CD4-positive, alpha-beta T cell treated with Interleukin-17A for 4 hours (primary cell): ENCODE measurements around the gene HSD17B11.
"Not testable (repeated sequence)": the region's sequence is repeated elsewhere in the genome, so short reads cannot be mapped to it uniquely, and the experiment has no call there.

Experiments
- DNase-seq: peaks from one replicate; pipeline ENCODE4 v3.0.0-alpha.2; 2020; ENCODE audit warnings: mixed read lengths

HSD17B11 gene

DNA sequence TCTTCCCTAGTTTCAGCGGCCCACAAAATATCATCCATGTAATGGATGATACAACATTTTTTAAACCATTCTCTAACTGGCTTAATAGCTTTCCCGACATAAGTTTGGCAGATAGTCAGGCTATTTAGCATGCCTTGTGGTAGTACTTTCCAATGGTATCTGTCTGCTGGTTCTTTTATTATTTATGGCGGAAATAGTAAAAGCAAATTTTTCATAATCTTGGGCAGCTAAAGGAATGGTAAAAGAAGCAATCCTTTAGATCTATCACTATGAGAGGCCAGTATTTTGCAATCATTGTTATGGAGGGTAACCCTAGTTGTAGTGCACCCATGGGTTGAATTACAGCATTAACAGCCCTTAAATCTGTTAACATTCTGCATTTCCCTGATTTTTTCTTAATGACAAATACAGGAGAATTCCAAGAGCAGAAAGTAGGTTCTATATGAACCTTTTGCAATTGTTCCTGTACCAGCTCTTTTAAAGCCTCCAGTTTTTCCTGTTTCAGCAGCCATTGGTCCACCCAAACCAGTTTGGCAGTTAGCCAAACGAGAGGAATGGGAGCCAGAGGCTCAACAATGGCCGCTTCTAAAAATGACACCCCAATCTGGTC lies 14.3 kb upstream of the HSD17B11 start:
- no peak for DNase-seq

DNA sequence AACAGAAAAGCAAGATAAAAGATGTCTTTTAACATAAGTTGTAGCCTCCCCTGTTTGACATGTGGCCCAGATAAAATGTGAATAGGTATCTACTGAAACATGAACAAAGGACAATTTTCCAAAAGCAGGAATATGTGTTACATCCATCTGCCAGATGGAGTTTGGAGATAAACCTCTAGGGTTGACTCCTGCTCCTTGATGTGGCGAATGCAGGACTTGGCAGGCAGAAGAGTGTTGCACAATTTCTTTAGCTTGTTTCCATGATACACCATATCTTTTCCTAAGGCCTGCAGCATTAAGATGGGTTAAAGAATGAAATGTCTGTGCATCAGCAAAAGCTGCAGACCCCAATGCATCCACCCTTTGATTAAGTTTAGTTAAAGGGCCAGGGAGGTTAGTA lies 12.7 kb upstream of the HSD17B11 start:
- DNase-seq, result not testable (repeated sequence)

DNA sequence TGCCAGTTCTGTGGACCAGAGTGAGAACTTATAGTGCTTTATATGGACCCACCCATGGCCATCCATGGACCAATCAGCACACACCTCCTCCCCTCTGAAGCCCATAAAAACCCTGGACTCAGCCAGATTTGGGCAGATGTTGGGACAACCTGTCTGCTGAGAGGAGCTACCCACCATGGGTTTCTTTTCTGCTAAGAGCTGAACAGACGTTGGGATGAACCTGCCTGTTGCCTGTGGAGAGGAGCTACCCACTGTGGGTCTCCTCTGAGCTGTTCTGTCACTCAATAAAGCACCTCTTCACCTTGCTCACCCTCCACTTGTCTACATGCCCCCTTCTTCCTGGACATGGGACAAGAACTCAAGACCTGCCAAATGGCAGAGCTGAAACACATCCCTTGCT lies 9.0 kb upstream of the HSD17B11 start:
- DNase-seq, result no peak

DNA sequence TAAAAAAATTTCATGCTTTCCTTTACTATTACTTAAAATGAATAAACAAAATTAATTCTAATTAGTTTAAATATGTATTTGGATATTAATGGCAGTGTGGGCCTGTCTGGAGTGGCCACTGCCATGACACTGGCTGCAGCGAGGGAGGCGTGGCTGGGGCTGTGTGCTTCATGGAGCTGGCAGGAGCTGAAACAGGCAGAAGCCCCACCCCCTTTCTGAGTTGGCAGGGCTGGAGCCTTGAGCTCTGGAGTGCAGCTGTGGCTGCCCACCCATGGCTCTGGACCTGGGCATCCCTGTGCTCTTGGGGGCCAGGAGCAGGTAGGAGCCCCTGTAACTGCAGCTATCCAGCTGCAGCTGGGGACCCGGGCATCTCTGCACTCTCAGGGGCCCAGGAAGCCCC lies 8.2 kb upstream of the HSD17B11 start:
- no peak for DNase-seq

DNA sequence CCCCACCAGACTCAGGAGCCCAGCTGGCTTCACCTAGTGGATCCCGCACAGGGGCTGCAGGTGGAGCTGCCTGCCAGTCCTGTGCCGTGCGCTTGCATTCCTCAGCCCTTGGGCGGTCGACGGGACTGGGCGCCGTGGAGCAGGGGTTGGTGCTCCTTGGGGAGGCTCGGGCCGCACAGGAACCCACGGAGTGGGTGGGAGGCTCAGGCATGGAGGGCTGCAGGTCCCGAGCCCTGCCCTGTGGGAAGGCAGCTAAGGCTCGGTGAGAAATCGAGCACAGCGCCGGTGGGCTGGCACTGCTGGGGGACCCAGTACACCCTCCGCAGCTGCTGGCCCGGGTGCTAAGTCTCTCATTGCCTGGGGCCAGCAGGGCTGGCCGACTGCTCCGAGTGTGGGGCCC lies 4.9 kb upstream of the HSD17B11 start:
- DNase-seq, result not testable (repeated sequence)

DNA sequence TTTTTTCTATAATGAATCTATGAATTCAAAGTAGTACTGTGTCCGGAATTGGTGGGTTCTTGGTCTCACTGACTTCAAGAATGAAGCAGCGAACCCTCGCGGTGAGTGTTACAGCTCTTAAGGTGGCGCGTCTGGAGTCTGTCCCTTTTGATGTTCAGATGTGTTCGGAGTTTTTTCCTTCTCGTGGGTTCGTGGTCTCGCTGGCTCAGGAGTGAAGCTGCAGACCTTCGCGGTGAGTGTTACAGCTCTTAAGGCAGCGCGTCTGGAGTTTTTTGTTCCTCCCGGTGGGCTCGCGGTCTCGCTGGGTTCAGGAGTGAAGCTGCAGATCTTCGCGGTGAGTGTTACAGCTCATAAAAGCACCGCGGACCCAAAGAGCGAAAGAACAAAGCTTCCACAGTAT lies 4.1 kb upstream of the HSD17B11 start:
- peak; percentile 9 for DNase-seq

DNA sequence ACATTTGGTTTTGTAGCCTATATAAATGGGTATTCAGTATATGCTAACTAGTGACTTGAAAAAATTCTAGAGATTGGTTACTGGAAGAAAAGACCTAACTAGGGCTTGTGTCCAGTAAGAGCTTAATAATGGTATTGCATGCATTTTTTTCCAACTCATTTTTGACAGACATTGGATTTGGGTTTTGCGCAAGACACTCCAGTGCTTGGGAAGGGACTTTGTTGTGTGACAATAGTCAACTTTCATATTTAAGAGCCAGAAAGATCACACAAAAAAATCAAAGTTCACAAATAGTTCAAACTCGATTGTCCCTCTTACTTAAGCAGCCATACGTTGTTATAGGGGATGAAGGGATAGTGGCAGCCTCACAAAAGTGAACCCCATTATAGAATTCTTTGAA lies 1.2 kb upstream of the HSD17B11 start:
- DNase-seq, result no peak

DNA sequence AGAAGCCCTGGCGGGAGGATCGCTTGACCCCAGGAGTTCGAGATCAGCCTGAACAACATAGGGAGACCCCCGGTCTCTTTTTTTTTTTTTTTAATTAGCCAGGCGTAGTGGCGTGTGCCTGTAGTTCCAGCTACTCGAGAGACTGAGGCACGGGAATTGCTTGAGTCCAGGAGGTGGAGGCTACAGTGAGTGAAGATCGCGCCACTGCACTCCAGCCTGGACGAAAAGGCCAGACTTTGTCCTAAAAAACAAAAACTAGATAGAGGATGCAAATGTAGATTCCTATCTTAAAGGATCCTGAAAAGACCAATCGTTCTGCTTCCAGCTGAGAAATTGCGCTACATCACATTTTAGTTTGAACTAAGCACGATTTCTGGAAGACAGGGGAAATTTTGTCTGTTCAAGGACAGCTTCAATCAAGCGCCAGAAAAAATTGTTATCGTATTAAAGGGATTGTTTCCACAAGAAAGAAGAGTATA lies 627 bp upstream of the HSD17B11 start:
- no peak for DNase-seq

DNA sequence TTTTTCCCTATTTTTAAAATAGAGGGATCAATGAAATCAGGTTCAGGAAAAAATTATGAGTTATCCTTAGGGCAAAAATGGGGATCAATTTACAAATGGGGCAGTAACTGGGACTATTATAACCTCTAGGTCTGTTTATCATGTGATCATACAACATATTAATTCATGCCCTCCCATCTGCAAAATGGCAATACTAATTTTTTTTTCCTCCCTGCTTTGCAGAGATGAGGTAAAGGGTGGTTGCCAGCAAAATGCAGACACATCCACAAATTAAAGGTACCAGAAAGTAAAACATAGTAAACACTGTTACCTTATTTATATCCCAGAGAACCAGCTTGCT lies 467 bp downstream of the HSD17B11 start:
- no peak for DNase-seq

DNA sequence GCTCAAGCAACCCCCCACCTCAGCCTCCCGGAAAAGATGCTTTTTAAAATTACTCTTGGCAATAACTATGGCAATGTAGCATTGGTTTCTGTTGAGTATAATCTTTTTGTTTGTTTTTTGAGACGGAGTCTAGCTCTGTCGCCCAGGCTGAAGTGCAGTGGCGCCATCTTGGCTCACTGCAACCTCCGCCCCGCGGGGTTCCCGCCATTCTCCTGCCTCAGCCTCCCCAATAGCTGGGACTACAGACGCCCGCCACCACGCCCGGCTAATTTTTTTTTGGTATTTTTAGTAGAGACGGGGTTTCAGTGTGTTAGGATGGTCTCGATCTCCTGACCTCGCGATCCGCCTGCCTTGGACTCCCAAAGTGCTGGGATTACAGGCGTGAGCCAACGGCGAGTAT lies 933 bp downstream of the HSD17B11 start:
- DNase-seq, result peak; percentile 8

DNA sequence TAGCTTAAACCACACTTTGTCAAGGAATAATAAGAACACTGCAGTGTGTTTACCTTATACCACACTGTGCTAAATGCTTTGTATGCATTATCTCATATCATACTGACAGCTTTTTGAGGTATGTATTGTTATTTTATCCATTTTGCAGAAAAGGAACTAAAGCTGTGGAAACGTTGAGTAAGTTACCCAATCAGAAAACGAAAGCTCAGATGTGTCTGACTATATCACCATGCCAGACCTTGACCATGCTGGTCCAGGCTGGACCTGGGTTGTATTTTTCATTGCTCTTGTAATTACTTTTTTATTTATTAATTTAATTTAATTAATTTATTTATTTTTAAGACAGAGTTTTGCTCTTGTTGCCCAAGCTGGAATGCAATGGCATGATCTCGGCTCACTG lies 2.1 kb downstream of the HSD17B11 start:
- DNase-seq, result no peak

DNA sequence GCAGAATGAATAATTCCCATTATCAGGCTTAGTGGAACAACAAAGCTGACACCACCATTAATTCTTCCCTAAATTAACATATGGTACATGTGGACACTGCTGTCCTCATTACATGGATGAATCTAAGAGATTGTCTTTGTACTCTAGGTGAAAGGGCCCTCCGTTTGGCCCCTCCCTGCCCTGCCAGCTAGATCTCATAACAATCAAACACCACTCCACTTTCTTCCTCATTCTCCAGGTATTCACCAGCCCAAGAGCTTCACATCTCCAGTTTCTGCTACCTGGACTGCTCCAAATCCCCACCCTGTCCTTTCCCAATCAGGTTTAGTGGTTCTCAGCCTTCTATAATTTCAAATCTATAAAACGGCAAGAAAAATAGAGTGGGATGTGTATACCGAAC lies 3.8 kb downstream of the HSD17B11 start:
- DNase-seq, result no peak

DNA sequence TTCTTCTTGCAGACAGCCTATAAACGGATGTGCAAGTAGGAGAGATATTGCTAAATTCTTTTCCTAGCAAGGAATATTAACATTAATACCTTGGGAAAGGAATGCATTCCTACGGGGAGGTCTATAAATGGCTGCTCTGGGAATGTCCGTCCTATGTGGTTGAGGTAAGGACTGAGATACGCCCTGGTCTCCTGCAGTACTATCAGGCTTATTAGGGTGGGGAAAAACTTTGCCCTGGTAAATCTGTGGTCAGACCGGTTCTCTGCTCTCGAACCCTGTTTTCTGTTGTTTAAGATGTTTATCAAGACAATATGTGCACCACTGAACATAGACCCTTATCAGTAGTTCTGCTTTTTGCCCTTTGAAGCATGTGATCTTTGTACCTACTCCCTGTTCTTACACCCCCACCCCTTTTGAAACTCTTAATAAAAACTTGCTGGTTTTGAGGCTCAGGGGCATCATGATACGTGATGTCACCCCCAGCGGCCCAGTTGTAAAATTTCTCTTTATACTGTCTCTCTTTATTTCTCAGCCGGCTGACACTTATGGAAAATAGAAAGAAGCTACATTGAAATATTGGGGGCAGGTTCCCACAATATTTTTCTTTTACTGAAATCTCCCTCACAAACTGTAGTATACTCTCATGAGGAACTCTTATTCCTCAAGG lies 6.4 kb downstream of the HSD17B11 start:
- DNase-seq, result not testable (repeated sequence)

DNA sequence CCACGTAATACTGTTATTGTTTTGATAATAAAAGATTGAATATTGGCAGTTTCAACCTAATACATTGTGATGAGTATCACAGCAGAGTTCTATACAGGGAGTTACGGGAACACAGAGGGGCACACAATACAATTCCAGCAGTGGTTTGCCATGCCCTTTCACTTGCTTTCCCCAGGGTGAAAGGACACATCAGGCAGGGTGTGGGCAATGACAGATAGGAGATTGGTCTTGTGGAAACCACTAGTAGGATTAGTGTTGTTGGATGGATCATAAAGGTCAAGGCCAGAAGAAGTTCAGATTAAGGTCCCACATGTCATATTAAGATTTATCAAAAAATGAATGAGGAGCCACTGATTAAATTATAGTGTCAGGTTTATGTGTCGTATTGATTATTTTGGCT lies 8.1 kb downstream of the HSD17B11 start:
- no peak for DNase-seq

DNA sequence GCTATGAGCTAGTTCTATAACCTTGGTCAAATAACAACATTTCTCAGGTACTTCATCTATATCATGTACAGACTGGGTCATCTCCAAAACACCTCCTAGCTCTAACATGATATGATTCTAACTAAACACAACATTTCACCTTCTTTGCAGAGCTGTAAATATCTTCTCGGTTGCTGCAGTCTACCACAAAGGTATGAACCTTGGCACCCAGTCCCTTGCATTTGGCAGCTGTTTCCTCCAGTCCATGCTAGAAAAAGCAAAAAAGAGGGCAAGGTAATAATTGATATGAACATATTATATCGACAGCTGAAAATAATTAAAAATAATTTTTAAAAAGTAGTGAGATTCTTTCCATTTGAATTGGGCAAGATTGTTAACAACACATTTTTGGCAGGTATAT lies 8.9 kb downstream of the HSD17B11 start:
- DNase-seq, result no peak

DNA sequence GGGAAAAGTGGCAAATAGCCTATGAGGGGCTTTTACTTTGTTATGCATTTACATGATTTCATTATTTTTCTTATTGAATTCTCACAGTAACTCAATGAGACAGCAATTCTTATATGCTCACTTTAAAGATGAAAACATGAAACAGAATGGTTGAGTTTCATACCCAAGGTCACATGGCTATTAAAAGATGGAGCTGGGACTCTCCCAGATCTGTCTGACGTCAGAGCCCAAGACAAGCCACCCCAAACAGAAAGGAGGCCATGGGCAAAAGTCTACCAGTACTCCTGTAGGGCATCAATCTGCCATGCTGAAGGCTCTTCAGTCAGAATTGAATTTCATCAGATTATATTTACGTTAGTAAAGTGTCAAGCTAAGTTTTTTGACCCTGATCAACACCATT lies 13.2 kb downstream of the HSD17B11 start:
- no peak for DNase-seq

DNA sequence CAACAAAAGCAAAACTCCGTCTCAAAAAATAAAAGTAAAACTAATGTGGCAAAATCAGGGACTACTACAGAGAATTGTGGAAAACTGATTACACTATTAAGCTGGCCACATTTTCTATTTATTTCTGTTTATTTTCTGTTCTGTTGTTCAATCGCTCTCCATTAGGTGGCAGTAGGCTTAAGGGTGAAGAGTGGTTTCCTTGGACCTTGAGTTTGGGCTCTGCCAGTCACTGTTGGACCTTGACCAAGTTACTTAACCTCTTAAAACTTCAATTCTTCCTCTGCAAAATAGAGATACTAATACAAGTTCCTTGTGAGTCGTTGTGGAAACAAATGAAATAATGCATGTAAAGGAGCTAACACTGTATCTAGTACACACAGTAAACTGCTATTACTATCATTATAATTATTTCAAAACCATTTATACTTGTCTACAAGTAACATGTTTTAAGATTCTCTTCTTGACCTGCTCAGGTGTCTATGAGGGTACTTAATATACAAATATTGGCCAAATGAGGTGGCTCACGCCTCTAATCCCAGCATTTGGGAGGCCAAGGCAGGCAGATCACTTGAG lies 15.2 kb downstream of the HSD17B11 start:
- peak; percentile 12 for DNase-seq

DNA sequence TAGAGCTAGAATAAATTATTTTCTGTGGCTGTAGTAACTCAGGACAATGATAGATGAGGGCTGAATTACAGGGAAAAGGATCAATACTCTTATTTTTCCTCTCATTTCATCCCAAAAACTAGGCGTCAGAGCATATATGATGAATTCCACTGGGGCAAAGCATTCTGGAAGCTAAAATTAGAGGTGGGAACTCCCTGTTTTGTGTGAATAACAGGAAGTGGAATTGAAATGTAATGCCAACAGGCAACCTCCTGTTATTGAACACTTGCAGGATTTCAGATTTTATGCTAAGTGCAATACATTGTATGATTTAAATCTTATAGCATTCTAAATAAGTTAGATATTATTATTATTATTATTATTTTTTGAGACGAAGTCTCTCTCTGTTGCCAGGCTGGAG lies 20.9 kb downstream of the HSD17B11 start:
- no peak for DNase-seq

DNA sequence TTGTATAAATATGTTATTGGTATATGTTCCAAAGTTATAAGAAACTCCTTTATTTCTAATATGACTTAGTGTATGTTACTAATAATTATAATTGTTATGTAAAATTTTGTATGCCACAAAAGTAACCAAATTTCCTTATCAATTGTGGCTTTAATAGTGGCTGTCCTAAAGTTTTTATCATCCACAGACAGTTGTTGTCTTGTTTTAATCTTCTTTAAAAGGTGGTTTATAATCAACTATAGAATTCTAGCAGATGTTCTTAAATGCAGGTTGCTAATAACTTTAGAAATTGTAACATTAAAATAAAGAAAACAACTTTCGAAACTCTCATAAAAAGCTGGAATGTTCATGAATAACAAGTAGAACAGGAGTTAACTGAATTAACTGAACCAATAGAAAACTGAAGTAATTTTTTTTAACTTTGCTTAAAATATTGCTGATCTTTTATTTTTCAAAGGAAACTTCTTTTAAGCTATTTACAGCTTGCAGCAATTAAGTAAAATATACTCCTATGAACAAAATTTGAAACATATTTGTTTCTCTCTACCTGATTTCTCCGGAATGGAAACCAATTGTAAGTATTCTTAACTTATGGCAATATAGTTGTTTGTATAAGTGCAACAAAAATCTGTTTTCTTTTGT lies 24.3 kb downstream of the HSD17B11 start:
- no peak for DNase-seq

DNA sequence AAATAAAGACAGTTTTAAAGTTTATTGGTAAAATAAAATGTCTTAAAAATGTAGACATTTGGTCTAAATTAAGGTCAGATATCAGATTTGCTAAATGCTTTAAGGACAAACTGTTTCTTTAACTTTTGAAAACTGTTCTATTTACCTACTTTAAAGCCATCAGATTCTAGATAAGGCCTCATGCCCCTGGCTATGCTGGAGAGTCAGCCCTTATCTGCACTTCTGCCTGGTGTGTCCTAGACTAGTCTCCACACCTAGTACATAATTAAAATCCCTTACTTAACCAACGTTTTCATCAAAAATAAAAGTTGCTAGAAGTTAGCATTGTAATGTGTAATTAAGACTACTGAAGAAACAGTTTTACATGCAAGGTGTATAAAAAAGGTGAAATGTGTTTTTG lies 25.6 kb downstream of the HSD17B11 start:
- no peak for DNase-seq

DNA sequence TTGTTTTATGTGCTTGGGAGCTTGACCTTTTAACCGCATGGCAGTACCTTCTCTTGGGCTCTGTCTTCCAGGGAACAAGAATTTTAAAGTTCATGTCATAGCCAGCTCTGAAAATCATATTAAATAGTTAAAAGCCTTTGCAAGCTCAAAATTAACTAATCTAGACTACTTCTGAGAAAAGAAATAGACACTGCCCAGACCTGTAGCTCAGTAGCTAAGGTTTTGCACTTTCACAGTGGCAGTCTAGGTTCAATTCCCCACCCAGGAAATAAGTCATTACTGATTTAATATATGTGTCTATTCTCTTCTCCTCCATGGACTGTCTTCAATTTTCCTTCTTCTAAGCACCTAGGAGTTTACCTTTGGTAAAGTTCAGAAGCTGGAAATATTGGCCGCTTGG lies 27.4 kb downstream of the HSD17B11 start:
- no peak for DNase-seq

DNA sequence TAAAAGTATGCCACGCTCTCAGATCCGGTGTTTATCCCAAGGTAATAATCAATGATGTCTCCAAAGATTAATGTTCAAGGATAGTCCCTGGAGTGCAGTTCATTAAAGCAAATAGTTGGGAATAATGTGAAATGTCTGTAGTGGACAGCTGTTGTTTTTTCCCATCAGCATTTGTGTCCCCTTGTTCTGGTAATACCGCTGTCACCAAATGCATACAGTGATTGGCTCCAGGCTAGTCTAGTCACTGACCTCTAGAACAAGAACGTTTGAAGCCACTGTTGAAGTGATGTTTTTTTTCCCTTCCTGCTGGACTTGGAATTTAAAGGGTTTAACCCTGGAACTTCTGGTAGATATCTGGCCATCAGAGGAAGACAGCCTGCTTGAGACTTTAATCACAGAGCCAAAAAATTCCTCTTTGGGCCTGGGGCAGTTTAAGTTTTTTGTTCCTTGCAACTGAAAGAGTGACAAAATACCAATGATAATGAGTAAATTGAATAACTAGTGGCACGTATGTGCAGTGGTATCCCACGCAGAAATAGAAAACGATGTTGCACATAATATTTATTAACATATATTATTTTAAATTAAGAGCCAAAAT lies 30.6 kb downstream of the HSD17B11 start:
- DNase-seq, result no peak

DNA sequence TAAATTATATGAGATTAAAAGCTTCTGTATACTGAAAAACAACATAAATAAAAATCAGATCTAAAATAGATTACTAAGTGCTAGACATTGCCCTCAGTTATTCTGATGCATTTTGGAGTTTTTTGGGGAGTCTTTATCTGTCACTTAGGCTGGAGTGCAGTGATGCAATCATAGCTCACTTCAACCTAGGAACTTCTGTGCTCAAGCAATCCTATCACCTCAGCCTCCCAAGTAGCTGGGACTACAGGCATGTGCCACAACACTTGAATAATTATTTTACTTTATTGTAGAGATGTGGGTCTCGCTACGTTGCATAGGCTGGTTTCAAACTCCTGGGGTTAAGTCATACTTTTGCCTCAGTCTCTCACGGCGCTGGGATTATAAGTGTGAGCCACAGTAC lies 31.7 kb downstream of the HSD17B11 start:
- no peak for DNase-seq
